DND-41 (cell line): Measurements from ENCODE around the gene MANEAL.

Experiments used
- CTCF ChIP-seq: IDR thresholded peaks from 2 replicates; pipeline ENCODE4 v1.5.1; 2012; ENCODE audit warnings: borderline replicate concordance, low read length, moderate library complexity, mild to moderate bottlenecking; ENCODE audit not compliant: poor library complexity, severe bottlenecking; ENCODE audit errors: extremely low read depth
- EZH2 ChIP-seq: IDR thresholded peaks from 3 replicates; pipeline ENCODE4 v1.6.1; 2012; ENCODE audit warnings: borderline replicate concordance, low read depth, mild to moderate bottlenecking, moderate library complexity, low read length, inconsistent platforms; ENCODE audit not compliant: severe bottlenecking

DNA sequence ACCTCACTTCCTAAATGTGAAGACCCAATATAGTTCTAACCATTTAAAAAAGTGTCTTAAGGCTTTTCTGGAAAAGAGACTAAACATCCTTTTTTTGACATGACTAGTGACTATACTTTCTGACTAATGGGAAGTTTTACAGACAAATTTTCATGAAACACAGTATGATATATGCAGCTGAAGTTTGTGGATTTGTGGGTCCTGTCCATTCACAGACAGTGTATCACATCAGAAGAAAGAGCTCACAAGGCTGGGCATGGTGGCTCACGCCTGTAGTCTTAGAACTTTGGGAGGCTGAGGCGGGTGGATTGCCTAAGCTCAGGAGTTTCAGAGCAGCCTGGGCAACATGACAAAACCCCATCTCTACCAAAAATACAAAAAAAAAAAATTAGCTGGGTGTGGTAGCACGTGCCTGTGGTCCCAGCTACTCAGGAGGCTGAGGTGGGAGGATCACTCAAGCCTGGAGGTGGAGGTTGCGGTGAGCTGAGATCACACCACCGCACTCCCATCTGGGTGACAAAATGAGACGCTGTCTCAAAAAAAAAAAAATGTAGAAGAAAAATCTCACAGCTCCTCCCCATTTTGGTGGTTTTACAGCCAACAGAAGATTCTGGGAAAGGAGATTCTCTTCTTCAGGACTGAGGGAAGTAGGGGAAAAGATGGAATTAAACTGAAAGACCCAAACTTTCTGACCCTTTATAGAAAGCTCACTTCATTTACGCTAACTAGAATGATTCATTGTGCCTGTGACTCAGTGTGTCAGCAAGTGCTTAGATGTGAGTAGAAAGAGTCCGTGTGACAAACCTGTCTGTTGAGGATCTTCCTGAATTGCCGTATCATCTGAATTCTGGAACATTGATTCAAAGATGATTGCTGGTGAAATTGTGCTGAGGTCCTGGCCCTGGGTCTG, 29.5 kb downstream of the MANEAL start:
- TF ChIP-seq CTCF, result no peak
- TF ChIP-seq EZH2, result no peak
